IPS-NIHi7 (cell line): ENCODE data around the gene NUDT22.

Source experiments
- DNase-seq: peaks from one replicate; pipeline ENCODE4 v3.0.0; 2012; ENCODE audit warnings: mixed read lengths; ENCODE audit errors: extremely low spot score

Gene NUDT22

GRCh38 chr11:64227405-64227956 is 1.4 kb downstream of the NUDT22 start:
- no peak for DNase-seq

- no peak for DNase-seq
Measured at GRCh38 chr11:64229090-64229743, 3.1 kb downstream of the NUDT22 start.

- DNase-seq: no peak
Measured at GRCh38 chr11:64229744-64230170, 3.7 kb downstream of the NUDT22 start.

- peak; percentile 90 for DNase-seq
Measured at GRCh38 chr11:64230171-64230984, 4.3 kb downstream of the NUDT22 start, which contains the start of gene DNAJC4. Gene DNAJC4, plus strand, starts transcription at chr11:64230548. Its CDS starts 307 bp downstream, at chr11:64230855.

- DNase-seq: no peak
Measured at GRCh38 chr11:64230985-64231365, 4.9 kb downstream of the NUDT22 start.

- DNase-seq: no peak
Measured at GRCh38 chr11:64231546-64231945, 5.5 kb downstream of the NUDT22 start.

GRCh38 chr11:64232182-64232966 is 6.3 kb downstream of the NUDT22 start:
- no peak for DNase-seq

GRCh38 chr11:64232967-64233315 is 6.9 kb downstream of the NUDT22 start:
- DNase-seq: no peak

- peak; percentile 39 for DNase-seq
Measured at GRCh38 chr11:64233913-64234586, 8.0 kb downstream of the NUDT22 start, which contains the start of gene VEGFB. Gene VEGFB, plus strand, starts transcription at chr11:64234584. Its CDS starts 250 bp downstream, at chr11:64234834.

GRCh38 chr11:64234647-64235379 is 8.7 kb downstream of the NUDT22 start:
- DNase-seq: peak; percentile 18

- DNase-seq: no peak
Measured at GRCh38 chr11:64235437-64236161, 9.5 kb downstream of the NUDT22 start.

- DNase-seq: no peak
Measured at GRCh38 chr11:64237484-64237951, 11.4 kb downstream of the NUDT22 start.

GRCh38 chr11:64238076-64238475 is 12.0 kb downstream of the NUDT22 start:
- DNase-seq: no peak

GRCh38 chr11:64238999-64239398 is 12.9 kb downstream of the NUDT22 start:
- no peak for DNase-seq

GRCh38 chr11:64239662-64240434 is 13.8 kb downstream of the NUDT22 start:
- DNase-seq: no peak

- peak; percentile 92 for DNase-seq
Measured at GRCh38 chr11:64240435-64241240, 14.6 kb downstream of the NUDT22 start, which contains the start of gene FKBP2. Gene FKBP2, plus strand, starts transcription at chr11:64241095. Its CDS starts 1,293 bp downstream, at chr11:64242388.

GRCh38 chr11:64241241-64241490 is 15.1 kb downstream of the NUDT22 start:
- DNase-seq: no peak
